Measurements from ENCODE around the gene GALNT10.

- TF ChIP-seq CTCF (IDR thresholded peaks at IDR 0.05) (no peak), POLR2AphosphoS5 (IDR thresholded peaks at IDR 0.05) (no peak)
Measured at GRCh38 chr5:154370119-154370518, 179.6 kb downstream of the GALNT10 start.
